IMR-90 (cell line): ENCODE data around the gene DCDC2.

Experiments used
- CEBPB ChIP-seq: IDR thresholded peaks from 2 replicates; pipeline ENCODE4 v1.6.1; 2012; ENCODE audit warnings: low read depth, low read length, improper control_type of control experiment
- CHD1 ChIP-seq: IDR thresholded peaks from 2 replicates; pipeline ENCODE4 v1.6.1; 2012; ENCODE audit warnings: low read depth, low read length, improper control_type of control experiment
- MAZ ChIP-seq: IDR thresholded peaks from 2 replicates; pipeline ENCODE4 v1.6.1; 2012; ENCODE audit warnings: low read depth, mild to moderate bottlenecking, low read length, improper control_type of control experiment, moderate library complexity, borderline replicate concordance
- MXI1 ChIP-seq: IDR thresholded peaks from 2 replicates; pipeline ENCODE4 v1.6.1; 2012; ENCODE audit warnings: low read depth, mild to moderate bottlenecking, low read length, moderate library complexity, borderline replicate concordance
- NFE2L2 ChIP-seq: fragments of 150-350 bp; IDR thresholded peaks from 2 replicates; pipeline ENCODE4 v1.6.1; 2016; ENCODE audit warnings: low read depth, mild to moderate bottlenecking, low read length
- POLR2A ChIP-seq: IDR thresholded peaks from 2 replicates; pipeline ENCODE4 v1.6.1; 2012; ENCODE audit warnings: mild to moderate bottlenecking, low read depth, low read length
- RAD21 ChIP-seq: IDR thresholded peaks from 2 replicates; pipeline ENCODE4 v1.6.1; 2012; ENCODE audit warnings: low read length, improper control_type of control experiment
- RCOR1 ChIP-seq: IDR thresholded peaks from 2 replicates; pipeline ENCODE4 v1.6.1; 2012; ENCODE audit warnings: mild to moderate bottlenecking, low read length, improper control_type of control experiment; ENCODE audit not compliant: insufficient replicate concordance
- RFX5 ChIP-seq: IDR thresholded peaks from 2 replicates; pipeline ENCODE4 v1.8.0; 2012; ENCODE audit warnings: low read depth, mild to moderate bottlenecking, low read length, moderate library complexity
- SMC3 ChIP-seq: fragments of 150-350 bp; IDR thresholded peaks from 2 replicates; pipeline ENCODE4 v1.6.1; 2016; ENCODE audit warnings: low read depth, mild to moderate bottlenecking, antibody characterized with exemption, low read length, moderate library complexity
- TF ChIP-seq, protein P1 (sequence below): conservative IDR thresholded peaks from 2 replicates; pipeline ENCODE4 v1.5.1; 2012; ENCODE audit warnings: mild to moderate bottlenecking, low read depth, low read length, improper control_type of control experiment
- TF ChIP-seq, protein P2 (sequence below): fragments of 150-350 bp; IDR thresholded peaks from 2 replicates; pipeline ENCODE4 v1.6.1; 2017; ENCODE audit warnings: mild to moderate bottlenecking, antibody characterized with exemption, low read length, low read depth
- TF ChIP-seq, protein P3 (sequence below): fragments of 150-350 bp; IDR thresholded peaks from 2 replicates; pipeline ENCODE4 v1.6.1; 2016; ENCODE audit warnings: low read depth, mild to moderate bottlenecking, low read length, moderate library complexity, borderline replicate concordance

DNA sequence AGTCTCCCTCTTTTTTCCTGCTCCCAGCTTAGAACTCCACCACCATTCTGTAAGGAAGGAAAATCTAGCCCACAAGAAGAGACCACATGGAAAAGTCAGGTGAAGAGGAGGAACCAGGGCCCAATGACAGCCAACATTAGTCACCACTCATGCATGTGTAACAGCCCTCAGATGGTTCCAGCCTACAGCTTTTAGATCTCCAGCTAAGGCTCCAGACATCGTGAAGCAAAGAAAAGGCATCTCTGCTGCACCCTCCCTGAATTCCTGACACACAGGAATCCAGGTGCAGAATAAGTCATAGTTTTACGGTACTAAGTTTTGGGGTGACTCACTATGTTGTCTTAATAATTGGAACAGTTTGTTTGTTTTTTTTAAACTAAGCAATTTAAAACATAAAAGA, 25.5 kb downstream of the DCDC2 start:
- TF ChIP-seq, protein P1, sequence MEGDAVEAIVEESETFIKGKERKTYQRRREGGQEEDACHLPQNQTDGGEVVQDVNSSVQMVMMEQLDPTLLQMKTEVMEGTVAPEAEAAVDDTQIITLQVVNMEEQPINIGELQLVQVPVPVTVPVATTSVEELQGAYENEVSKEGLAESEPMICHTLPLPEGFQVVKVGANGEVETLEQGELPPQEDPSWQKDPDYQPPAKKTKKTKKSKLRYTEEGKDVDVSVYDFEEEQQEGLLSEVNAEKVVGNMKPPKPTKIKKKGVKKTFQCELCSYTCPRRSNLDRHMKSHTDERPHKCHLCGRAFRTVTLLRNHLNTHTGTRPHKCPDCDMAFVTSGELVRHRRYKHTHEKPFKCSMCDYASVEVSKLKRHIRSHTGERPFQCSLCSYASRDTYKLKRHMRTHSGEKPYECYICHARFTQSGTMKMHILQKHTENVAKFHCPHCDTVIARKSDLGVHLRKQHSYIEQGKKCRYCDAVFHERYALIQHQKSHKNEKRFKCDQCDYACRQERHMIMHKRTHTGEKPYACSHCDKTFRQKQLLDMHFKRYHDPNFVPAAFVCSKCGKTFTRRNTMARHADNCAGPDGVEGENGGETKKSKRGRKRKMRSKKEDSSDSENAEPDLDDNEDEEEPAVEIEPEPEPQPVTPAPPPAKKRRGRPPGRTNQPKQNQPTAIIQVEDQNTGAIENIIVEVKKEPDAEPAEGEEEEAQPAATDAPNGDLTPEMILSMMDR, result no peak
- TF ChIP-seq POLR2A (no peak), SMC3 (no peak), CEBPB (no peak), MAZ (no peak), RAD21 (no peak), CHD1 (no peak), RCOR1 (no peak), RFX5 (no peak), MXI1 (no peak), NFE2L2 (no peak)
- TF ChIP-seq, protein P2, sequence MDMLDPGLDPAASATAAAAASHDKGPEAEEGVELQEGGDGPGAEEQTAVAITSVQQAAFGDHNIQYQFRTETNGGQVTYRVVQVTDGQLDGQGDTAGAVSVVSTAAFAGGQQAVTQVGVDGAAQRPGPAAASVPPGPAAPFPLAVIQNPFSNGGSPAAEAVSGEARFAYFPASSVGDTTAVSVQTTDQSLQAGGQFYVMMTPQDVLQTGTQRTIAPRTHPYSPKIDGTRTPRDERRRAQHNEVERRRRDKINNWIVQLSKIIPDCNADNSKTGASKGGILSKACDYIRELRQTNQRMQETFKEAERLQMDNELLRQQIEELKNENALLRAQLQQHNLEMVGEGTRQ, result no peak
- TF ChIP-seq, protein P3, sequence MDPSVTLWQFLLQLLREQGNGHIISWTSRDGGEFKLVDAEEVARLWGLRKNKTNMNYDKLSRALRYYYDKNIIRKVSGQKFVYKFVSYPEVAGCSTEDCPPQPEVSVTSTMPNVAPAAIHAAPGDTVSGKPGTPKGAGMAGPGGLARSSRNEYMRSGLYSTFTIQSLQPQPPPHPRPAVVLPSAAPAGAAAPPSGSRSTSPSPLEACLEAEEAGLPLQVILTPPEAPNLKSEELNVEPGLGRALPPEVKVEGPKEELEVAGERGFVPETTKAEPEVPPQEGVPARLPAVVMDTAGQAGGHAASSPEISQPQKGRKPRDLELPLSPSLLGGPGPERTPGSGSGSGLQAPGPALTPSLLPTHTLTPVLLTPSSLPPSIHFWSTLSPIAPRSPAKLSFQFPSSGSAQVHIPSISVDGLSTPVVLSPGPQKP, result no peak
